GM18867 (cell line): ENCODE measurements around the gene CXorf65.

Source experiments
- ATAC-seq: cut with Tn5 transposase; IDR thresholded peaks from one replicate; pipeline ENCODE4 v1.9.1; 2021; ENCODE audit warnings: mild to moderate bottlenecking, moderate library complexity; ENCODE audit not compliant: unreplicated experiment

The CXorf65 gene

DNA sequence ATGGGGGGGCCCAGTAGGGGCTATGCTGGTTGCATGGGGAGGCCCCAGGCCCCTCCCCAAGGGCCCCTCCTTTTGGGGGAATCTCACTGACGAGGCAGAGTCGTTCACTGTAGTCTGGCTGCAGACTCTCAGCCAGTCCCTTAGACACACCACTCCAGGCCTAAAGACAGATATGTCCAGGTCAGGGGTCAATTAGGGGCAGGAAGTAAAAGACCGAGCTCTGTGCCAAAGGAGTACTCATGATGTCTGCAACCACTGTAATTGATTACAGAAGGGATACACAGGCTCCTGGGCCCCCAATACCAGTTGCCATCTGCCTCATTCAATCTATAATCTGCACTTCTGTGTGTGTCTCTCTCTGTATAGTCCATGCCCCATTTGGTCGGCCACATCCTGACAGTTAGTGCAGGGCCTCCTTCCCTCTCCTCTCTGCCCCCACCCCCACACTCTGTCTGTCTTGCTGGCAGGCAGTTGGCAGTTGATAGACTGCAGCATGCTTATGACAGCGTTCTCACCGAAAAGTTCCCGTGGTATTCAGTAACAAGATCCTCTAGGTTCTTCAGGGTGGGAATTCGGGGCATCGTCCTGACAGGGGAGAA, 1.3 kb upstream of the CXorf65 start:
- ATAC-seq = no peak

DNA sequence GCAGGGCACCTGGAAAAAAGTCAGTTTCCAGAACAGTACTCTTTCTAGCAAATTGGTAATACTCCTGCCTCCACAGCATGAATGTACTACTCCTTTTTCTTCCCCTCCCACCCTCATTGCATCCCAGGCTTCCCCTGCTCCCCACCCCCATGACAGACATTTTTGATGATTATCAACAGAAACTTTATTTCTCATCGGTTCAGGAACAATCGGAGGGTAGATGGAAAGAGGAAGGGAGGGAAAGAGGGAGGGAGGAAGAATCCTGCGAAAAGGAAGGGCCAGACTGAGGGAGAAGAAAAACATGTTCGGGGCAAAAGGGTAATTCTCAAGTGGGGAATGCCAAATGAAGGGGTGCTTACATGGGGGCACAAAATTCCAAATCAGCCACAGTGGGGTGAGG, 705 bp upstream of the CXorf65 start:
- no peak for ATAC-seq

- no peak for ATAC-seq
Measured at GRCh38 chrX:71105628-71106027, 912 bp downstream of the CXorf65 start.

GRCh38 chrX:71103110-71103983, 3.2 kb downstream of the CXorf65 start:
- ATAC-seq = no peak

DNA sequence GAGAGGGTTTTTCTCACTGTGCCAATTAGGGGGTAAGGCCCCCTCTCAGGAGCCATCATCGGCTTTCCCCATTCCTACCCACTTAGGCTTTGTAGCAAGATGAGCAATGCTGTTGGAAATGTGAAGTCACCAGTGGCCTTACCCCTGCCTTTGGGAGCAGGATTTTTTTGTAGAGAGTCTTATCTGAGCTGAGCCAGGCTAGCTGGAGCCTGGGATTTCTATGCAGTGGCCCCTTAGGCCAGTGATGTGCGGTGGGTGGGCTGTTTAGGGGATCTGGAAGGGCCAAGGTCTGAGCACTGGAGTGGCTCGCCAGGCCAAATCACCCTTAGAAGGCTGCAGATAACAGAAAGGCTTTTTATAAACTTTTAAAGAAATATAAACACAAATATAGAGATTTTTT, 4.2 kb downstream of the CXorf65 start:
- no peak for ATAC-seq

GRCh38 chrX:71100581-71101505, 5.7 kb downstream of the CXorf65 start:
- ATAC-seq = no peak

DNA sequence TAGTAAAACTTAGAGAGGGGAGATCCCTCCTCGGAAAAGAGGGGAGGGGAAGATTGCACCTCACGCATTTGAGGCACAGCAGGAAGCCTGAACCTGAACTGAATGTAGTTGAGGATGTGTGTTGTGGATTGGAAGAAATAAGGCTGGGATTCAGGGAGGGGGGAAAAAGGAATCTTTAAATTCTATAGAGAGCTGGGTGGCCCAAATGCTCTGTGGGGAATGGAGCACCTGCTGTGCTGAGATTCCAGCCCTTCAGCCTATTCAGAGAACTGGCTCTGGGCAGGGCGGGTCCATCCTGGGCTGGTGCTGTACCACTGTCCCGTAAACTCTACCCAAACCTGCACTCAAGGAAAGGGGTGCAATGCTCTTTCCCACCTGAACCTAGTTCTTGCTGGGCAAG, 6.8 kb downstream of the CXorf65 start:
- no peak for ATAC-seq

DNA sequence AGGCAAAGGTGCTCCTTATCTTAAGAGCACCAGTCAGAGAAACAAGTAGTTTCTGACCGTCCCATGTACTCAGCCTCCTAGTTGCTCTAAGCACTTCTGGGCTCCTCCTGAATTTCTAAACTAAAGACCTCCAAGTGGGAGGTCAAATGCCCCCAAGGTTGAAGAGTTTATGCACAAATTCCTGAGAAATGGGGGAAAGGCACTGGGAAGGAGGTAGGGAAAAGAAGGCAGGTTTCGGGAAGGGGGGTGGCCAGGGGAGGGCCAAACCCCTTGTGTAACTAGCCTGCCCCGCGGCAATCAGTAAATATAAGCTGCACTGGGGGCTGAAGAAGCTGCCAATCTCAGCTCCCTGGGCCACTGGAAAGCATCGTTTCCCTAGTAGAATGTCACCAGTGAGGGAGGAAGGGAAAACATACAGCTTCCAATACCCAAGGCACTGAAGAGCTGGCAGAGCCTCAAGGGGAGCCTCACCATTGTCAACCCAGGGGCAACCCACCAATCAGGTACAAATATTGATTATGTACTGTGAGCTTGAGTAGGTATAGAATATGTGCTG, 7.5 kb downstream of the CXorf65 start:
- no peak for ATAC-seq

GRCh38 chrX:71098302-71098701, 8.2 kb downstream of the CXorf65 start:
- peak; percentile 41 for ATAC-seq

- ATAC-seq = no peak
Measured at GRCh38 chrX:71096760-71097032, 9.8 kb downstream of the CXorf65 start.

- peak; percentile 13 for ATAC-seq
Measured at GRCh38 chrX:71095981-71096759, 10.4 kb downstream of the CXorf65 start.

DNA sequence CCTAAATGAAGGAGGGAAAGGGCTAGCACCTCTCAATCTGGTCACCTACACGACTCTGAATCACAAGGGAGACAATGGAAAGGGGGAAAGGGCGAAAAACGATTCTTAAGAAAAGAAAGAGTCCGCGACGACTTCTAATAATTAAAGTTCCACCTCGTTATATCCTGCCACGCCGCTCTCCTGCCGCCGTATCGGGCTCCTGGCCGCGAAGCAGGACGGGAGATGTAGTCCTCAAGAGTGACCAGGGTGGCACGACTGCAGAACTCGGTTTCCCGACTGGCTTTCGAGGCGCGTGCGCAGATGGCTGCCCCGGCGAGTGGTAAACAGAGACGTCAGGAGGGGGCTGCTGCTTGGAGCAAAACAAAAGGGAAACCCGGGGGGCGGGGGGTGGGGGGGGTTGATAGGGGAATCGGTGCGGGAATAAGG, 11.0 kb downstream of the CXorf65 start, which contains the start of gene FOXO4:
Gene FOXO4, plus strand, starts transcription at position 297 of the 426 bp plus-strand sequence. CDS start 678 bp downstream, outside the sequence.
- ATAC-seq = peak; percentile 90

DNA sequence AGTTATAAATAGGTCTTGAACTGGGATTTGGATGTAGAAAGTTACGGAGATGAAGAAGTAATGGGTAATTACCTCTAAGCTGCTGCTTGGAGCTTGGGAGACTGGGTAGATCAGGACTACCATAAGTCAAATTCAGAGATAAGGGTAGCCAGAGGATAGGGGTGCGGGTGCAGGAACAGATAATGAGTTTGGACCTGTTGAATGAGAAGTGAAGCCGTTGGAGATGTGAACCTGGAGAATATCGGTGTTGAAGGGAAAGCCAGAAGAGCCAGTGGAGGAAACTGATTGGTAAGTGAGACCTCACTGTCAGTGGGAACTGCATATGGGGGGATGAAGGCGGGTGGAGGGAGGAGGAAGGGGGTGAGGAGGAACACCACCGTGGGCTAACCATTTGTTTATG, 11.5 kb downstream of the CXorf65 start:
- no peak for ATAC-seq

- no peak for ATAC-seq
Measured at GRCh38 chrX:71091263-71091662, 15.3 kb downstream of the CXorf65 start.

DNA sequence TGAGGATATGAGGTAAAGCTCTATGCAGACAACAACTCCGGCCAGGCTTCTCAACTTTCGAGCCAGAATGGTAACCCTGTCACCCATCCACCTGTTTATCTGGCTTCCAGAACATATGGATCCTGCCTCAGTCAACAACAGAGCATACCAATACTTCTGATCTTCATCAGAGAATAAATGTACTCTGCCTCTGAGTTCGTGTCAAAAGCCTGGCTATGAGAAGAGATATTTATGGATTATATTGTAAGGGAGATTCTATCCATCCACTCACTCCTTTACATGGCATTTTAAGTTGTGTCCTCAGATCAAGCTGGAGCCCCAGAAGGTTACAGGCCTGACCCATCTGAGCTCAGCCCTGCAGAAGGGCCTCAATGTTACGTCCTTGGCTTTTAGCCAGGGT, 20.6 kb downstream of the CXorf65 start:
- ATAC-seq = no peak

GRCh38 chrX:71082822-71083221, 23.7 kb downstream of the CXorf65 start:
- no peak for ATAC-seq

- ATAC-seq = no peak
Measured at GRCh38 chrX:71082124-71082647, 24.4 kb downstream of the CXorf65 start.

- ATAC-seq = no peak
Measured at GRCh38 chrX:71081330-71082123, 25.0 kb downstream of the CXorf65 start.

DNA sequence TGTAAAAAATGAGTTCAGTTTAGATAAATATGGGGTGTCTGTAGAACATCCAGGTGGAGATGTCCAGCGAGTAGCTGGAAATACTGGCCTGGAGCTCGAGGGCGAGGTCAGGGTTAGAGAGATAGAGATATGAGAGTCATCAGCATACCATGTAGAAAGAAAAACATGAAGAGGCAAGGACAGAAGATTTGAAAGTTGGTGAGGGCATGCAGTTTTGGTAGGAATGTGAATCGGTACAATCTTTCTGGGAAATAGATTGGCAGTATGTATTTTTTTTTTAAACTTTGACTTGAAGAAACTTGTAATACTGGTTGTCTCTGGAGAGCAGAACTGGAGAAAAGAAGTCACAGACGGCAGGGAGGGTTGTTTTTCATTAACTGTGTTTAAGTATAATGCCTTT, 36.0 kb downstream of the CXorf65 start:
- ATAC-seq = no peak
